T-helper 1 cell treated with Interleukin-12 subunit alpha and Interleukin-12 subunit beta and Interleukin-4 antibody, amounts not matched to agents 30 ng/mL and 1 ng/mL, for 36 hours (primary cell): ENCODE measurements around the gene CSMD2. TPM values are rescaled to one million over a fixed set of nuclear protein-coding genes. Genes with fewer than 3 reads are reported as not detected.

Source experiments
- intact Hi-C: fragments of 100-400 bp; cut with micrococcal nuclease; formaldehyde crosslinking; loops from one replicate; pipeline ENCODE4 v1.15.1; 2024
- total RNA-seq: library from RNA; stranded (reverse); gene quantifications from 2 replicates; pipeline ENCODE4 v1.2.3, GENCODE V29; 2022

Gene CSMD2
- total RNA-seq, 1 donor from 2014 or later: not detected

- intact Hi-C loops: no loop called here
Observed at GRCh38 chr1:33696311-33696710, 468.7 kb downstream of the CSMD2 start.

DNA sequence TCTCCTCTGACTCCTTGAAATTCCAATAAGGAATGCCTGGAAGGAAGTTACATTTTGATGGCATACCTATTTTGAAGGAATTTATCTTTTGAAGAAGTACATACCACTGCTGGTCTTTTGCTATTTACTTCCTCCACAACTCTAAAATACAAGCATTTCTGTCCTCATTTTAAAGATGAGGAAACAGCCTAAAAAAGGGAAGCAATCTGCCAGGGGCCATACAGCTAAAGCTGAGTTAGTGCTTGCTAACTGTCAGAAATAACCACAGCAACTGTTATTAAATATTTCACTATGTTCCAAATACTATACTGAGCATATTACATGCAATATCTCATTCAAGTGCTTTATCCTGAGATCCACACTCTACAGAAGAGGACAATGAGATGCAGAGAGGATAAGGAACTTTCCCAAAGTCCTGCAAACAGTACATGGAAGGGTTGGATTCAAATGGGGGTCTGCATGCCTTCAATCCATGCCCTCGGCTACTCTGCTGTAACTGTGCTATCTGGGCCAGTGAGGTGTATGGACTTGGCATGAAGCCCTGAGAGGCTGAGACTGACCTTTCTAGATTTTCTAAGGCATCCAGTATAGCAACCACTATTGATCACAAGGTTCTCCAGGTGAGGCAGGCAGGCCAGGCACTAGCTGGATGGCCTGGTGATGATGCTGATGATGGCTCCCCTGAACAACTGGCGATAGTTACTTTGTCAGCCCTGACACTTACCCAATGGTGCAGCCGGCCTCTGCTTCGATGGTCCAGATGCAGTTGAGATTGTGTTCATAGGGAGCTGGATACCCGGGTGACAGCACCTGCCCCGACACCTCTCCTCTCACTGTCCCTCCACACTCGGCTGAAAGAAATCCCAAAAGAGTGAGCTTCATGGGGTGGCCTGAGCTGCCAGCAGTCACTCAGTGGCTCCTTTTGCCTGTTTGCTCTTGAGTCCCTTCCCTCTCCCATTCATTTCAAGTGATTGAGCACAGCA is 472.5 kb downstream of the CSMD2 start:
- intact Hi-C loops: no loop called here

- intact Hi-C loops: no loop called here
Observed at GRCh38 chr1:33687000-33687399, 478.0 kb downstream of the CSMD2 start.

- intact Hi-C loops: no loop called here
Observed at GRCh38 chr1:33686551-33686950, 478.5 kb downstream of the CSMD2 start.

- intact Hi-C loops: no loop called here
Observed at GRCh38 chr1:33685256-33685655, 479.8 kb downstream of the CSMD2 start.

DNA sequence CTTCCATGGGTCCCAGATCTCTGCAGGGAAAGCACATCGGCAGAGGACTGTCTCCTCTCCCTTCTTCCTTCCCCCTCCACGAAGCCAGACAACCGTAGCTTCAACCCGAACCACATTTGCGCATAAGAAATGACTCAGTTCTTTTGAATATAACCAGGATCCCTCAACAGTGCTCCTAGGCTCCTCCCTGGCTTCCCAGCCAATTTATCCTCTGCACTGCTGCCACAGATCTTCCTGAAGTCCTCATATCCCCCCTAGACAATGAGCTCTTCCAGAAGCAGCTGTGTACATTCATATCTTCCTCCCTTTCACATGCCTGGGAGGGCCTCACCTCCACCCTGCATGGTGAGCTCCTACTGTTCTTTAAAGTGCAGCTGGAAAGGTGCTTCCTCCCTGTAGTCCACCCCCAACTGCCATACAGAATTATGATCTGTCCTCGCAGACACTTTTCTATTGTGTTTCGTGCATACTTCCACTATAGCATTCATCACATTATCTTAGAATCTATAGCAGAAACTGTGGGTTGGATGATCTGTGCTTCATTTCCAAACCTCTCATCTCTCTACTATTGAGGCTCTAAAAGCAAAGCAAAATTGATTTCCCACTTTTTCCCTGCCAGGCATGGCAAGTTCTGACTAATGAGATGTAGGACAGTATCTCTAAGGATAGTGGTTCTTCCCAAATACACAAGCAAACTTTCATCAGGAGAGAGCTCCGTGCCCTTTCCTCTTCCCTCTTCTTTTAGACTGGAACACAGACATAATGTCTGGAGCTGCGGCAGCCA is 480.4 kb downstream of the CSMD2 start:
- intact Hi-C loops: no loop called here

DNA sequence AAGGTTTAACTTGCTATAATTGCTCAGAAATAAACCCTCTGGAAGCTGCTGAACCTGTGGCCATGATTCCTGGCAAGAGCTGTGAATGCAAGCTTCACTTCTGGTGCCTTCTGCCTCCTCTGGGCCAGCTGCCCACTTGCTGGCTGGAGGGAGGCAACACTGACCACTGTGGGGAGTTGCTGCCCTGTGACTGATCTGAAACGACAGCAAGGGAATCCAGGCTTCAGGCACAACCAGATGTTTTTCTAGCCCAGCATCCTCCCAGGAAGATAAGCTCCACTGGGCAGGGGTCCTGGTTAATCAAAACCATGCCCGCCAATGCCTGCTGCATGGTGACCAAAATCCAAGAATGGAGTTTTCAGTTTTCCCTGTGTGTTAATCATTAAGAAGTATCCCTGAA is 481.1 kb downstream of the CSMD2 start:
- intact Hi-C loops: no loop called here

DNA sequence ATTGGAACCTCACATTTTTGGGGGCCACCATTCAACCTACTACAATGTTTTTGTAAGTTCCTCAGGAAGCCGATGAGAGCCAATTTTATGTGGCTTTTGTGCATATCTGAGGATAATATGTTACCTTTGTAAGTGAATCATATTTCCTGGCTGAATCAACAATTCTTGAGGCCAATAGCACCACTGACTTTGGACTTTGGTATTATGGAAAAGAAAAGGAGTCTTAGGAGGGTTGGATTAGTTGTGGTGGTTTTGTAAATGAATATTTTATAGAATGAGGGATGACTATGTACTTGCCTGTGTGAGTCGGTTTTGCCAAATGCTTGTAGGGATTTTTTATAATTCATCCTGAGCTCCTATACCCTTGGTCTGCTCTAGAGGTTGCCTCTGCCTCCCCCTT is 482.7 kb downstream of the CSMD2 start:
- intact Hi-C loops: no loop called here

DNA sequence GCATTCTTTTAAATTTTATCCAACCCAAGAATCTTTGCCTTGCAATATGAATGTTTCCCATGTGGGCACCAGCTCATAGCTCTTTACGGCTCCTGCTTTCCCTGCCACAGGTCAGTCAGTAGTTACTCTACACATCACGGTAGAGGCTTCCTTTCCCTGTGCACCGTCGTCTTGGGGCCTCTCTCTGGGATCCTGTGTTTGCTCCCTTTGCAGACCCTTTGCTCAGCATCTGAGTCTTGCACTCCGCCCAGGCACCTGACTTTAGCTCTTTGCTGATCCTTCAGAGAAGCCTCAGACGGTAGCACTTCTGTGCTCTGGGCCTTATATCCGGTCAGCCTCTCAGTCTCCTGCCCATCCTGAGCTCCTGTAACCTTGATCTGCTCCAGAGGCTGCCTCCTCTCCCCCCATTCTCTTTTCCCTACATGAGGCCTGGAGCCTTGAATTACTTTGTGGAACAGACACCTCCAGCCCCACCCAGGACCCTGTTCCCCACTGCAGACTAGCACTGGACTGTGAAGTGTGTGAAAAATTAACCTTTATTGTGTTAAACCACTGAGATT is 484.7 kb downstream of the CSMD2 start:
- intact Hi-C loops: no loop called here

- intact Hi-C loops: no loop called here
Observed at GRCh38 chr1:33670567-33670966, 494.5 kb downstream of the CSMD2 start.

GRCh38 chr1:33668695-33669094 is 496.3 kb downstream of the CSMD2 start:
- intact Hi-C loops: no loop called here

- intact Hi-C loops: no loop called here
Observed at GRCh38 chr1:33667386-33668282, 497.4 kb downstream of the CSMD2 start.

- intact Hi-C loops: no loop called here
Observed at GRCh38 chr1:33666616-33667015, 498.4 kb downstream of the CSMD2 start.

DNA sequence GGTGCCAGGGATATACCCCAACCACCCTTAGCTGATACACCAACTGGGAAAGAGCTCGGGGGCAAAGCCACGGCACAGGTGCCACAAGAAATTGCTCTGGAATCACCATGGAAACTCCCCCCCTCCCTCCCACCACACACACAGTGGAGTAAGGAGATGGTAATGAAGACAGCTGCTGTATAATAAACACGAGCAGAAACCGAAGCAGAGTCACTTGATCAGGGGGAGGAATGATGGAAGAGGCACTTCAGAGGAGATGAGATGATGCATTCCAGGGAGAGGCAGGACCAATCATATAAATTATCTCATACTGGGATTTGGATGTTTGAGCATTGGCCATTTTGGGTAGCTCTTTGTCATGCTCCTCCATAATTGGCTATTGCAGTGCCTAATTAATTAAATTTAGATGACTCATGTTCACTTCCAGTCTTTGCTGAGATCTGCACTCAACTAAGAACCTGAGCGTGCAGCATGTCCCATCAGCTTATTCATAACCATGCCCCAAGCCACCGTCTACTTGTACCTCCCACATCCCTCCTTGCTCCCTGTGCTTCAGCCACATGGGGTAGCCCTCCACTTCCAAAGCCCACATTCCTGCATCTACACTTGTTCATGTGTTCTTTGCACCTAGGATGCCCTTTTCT is 503.1 kb downstream of the CSMD2 start:
- intact Hi-C loops: no loop called here

GRCh38 chr1:33660956-33661355 is 504.1 kb downstream of the CSMD2 start:
- intact Hi-C loops: no loop called here

- intact Hi-C loops: no loop called here
Observed at GRCh38 chr1:33660244-33660643, 504.8 kb downstream of the CSMD2 start.

DNA sequence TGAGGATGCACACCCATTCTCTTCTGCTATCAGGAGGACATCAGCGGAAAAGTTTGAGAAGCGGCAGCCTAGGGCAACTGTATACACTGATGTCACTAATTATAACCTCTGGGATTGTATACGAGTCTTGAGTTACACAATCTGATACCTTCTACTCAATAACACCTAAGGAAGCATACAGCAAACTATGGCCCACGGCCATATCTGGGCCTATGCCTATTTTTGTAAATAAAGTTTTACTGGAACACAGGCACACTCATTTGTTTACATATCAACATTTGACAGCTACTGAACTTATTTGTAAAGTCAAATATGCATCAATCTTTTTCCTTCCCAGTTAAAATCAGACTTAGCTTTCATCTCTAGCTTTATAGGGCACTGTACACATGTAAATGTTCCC is 505.4 kb downstream of the CSMD2 start:
- intact Hi-C loops: no loop called here

- intact Hi-C loops: no loop called here
Observed at GRCh38 chr1:33657833-33658232, 507.2 kb downstream of the CSMD2 start.

DNA sequence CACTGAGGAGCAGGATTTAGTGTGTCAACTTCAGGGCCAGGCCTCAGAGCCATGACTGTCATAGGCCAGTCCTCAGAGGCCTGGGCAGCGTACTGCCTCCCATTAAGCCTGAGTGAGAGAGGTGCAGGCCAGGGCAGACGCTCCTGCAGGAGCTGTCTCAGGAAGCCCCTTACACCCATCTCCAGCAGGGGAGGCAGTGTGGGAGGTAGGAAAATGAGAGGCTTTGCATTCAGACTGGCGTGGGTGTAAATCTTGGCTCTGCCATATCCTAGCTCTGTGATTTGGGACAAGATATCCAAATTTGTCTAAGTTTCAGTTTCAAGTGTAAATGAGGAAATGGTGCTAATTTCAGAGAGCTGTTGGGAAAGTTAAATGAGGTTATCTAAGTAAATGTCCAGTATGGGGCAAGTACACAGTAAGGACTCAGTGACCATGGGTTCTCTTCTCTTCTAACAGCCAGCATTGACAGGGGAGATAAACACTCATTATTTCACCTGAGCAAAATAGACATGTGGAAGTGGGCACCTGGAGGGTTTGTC is 508.5 kb downstream of the CSMD2 start:
- intact Hi-C loops: no loop called here

GRCh38 chr1:33655496-33655895 is 509.5 kb downstream of the CSMD2 start:
- intact Hi-C loops: no loop called here
